A673 (cell line): Measurements from ENCODE around the gene KCNT2. TPM values are rescaled to one million over a fixed set of nuclear protein-coding genes. Genes with fewer than 3 reads are reported as not detected.

Experiments
- BruUV-seq: library from RNA; stranded (reverse); fragments of 400-500 nt; replicated peaks from 2 replicates; lab custom pipeline; 2021; lab: Mats Ljungman, UMichigan
- CTCF ChIA-PET: fragments of 300-600 bp; sonication (Branson Sonifier 250); formaldehyde crosslinking; loops from one replicate; lab custom pipeline; 2022; ENCODE audit warnings: antibody characterized with exemption; lab: Charles Lee
- POLR2A ChIA-PET: fragments of 300-600 bp; sonication (Branson Sonifier 250); formaldehyde crosslinking; loops from one replicate; lab custom pipeline; 2022; ENCODE audit warnings: antibody characterized with exemption; ENCODE audit not compliant: low non-redundant PET; lab: Charles Lee
- DNase-seq: peaks from one replicate; pipeline ENCODE4 v3.0.0-alpha.2; 2015; ENCODE audit warnings: low spot score
- H3K27ac ChIP-seq: fragments of 200-600 bp; sonication (generic); 2 replicates; pipeline ENCODE4 v1.5.1; 2016; ENCODE audit warnings: mixed run types, low read depth, mild to moderate bottlenecking, mixed read lengths, antibody characterized with exemption, low read length; ENCODE audit not compliant: poor library complexity, severe bottlenecking
- H3K27me3 ChIP-seq: fragments of 200-600 bp; sonication (generic); replicated peaks from 2 replicates; pipeline ENCODE4 v1.6.1; 2017; ENCODE audit warnings: mixed run types, low read depth, mild to moderate bottlenecking, mixed read lengths, antibody characterized with exemption, low read length; ENCODE audit not compliant: insufficient read depth, poor library complexity
- H3K36me3 ChIP-seq: fragments of 200-600 bp; sonication (generic); 2 replicates; pipeline ENCODE4 v1.6.1; 2016; ENCODE audit warnings: mixed run types, mild to moderate bottlenecking, mixed read lengths, antibody characterized with exemption, low read length; ENCODE audit not compliant: insufficient read depth, poor library complexity, severe bottlenecking
- H3K4me1 ChIP-seq: fragments of 200-600 bp; sonication (generic); 2 replicates; pipeline ENCODE4 v1.6.1; 2017; ENCODE audit warnings: mixed run types, mild to moderate bottlenecking, mixed read lengths, antibody characterized with exemption, low read length; ENCODE audit not compliant: insufficient read depth, poor library complexity, severe bottlenecking
- H3K4me3 ChIP-seq: fragments of 200-600 bp; sonication (generic); 2 replicates; pipeline ENCODE4 v1.5.1; 2016; ENCODE audit warnings: low read depth, mixed run types, mild to moderate bottlenecking, mixed read lengths, low read length; ENCODE audit not compliant: poor library complexity, severe bottlenecking
- H3K9me3 ChIP-seq: fragments of 200-600 bp; sonication (generic); 2 replicates; pipeline ENCODE4 v1.6.1; 2016; ENCODE audit warnings: mixed run types, low read depth, mild to moderate bottlenecking, mixed read lengths, antibody characterized with exemption, low read length; ENCODE audit not compliant: poor library complexity, severe bottlenecking
- EZH2 ChIP-seq: fragments of 200-600 bp; sonication (generic); IDR thresholded peaks from 2 replicates; pipeline ENCODE4 v1.6.1; 2017; ENCODE audit warnings: borderline replicate concordance, low read depth, mild to moderate bottlenecking, mixed read lengths, antibody characterized with exemption, low read length; ENCODE audit not compliant: poor library complexity, severe bottlenecking
- intact Hi-C: fragments of 100-400 bp; cut with micrococcal nuclease; formaldehyde crosslinking; loops from one replicate; pipeline ENCODE4 v1.10.0; 2022; ENCODE audit not compliant: unreplicated experiment
- total RNA-seq: library from RNA; stranded (reverse); gene quantifications from 2 replicates; pipeline ENCODE4 v1.2.3, GENCODE V29; 2021
- TF ChIP-seq, protein P1 (sequence below): fragments of 300-800, 200-600 bp; sonication (generic); conservative IDR thresholded peaks from 2 replicates; pipeline ENCODE4 v1.5.1; 2017; ENCODE audit warnings: low read depth, mild to moderate bottlenecking, antibody characterized with exemption, low read length, moderate library complexity, mixed read lengths

Gene KCNT2
- total RNA-seq, 1 experiment from 2014 or later = 1.2 TPM

DNA sequence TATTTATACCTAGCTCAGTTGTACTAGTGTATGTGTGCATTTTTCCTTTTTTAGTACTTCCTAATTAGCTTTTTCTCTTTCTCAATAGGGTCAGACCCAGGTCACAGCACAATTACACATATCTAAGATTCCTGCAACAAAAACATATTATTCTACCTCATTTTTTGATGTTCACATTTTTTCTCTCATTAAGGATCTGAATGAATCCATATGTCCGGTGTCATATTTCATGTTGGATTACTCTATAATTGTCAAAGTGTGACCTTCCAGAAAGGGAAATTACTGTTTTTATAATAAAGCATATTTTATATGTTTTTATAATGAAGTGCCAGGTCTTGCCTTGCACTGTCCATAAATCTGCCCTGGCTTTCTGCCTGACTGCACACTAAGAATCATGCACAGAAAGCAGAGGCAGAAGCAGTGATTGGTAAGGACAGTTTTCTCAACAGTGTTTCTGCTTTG lies 143.7 kb downstream of the KCNT2 start:
- CTCF ChIA-PET = no interaction called here
- no TSS peak for BruUV-seq

DNA sequence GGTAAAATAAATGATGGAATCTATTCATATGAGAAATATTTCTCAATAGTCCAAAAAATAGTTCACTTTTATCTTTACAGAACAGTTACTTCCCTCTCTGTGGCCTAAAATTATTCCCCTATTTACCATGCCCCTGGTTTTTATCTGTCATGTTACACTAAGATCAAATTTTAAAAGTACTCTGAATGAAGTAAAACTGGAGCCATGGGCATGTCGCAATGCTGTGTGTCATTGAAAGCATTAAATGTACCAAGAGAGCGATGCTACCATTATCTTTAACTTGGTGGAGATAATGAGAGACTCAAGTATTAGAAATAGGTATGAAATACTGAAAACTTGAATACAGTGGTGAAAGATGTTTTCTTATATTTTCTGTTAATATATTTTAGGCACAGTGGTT lies 146.2 kb downstream of the KCNT2 start:
- DNase-seq = no peak
- ChIA-PET CTCF (no interaction called here), POLR2A (no interaction called here)
- no peak overlapping the region for H3K27ac ChIP-seq
- intact Hi-C loops = no loop called here
- no peaks in the 10 kb centered on the region for H3K9me3 ChIP-seq
- TF ChIP-seq, protein P1, sequence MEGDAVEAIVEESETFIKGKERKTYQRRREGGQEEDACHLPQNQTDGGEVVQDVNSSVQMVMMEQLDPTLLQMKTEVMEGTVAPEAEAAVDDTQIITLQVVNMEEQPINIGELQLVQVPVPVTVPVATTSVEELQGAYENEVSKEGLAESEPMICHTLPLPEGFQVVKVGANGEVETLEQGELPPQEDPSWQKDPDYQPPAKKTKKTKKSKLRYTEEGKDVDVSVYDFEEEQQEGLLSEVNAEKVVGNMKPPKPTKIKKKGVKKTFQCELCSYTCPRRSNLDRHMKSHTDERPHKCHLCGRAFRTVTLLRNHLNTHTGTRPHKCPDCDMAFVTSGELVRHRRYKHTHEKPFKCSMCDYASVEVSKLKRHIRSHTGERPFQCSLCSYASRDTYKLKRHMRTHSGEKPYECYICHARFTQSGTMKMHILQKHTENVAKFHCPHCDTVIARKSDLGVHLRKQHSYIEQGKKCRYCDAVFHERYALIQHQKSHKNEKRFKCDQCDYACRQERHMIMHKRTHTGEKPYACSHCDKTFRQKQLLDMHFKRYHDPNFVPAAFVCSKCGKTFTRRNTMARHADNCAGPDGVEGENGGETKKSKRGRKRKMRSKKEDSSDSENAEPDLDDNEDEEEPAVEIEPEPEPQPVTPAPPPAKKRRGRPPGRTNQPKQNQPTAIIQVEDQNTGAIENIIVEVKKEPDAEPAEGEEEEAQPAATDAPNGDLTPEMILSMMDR = no peak
- no peak for TF ChIP-seq EZH2
- H3K27me3 ChIP-seq = no peaks in the 10 kb centered on the region
- H3K36me3 ChIP-seq = no peaks in the 10 kb centered on the region
- no peak overlapping the region for H3K4me3 ChIP-seq
- no TSS peak for BruUV-seq
- no peaks in the 10 kb centered on the region for H3K4me1 ChIP-seq

More for the DNA sequence above, 143.7 kb downstream of the KCNT2 start:
- POLR2A ChIA-PET = no interaction called here
- no peaks in the 10 kb centered on the region for H3K36me3 ChIP-seq
- intact Hi-C loops = no loop called here
- no peaks in the 10 kb centered on the region for H3K4me1 ChIP-seq
- no peaks in the 10 kb centered on the region for H3K27me3 ChIP-seq
- no peak overlapping the region for H3K27ac ChIP-seq
- TF ChIP-seq, protein P1 = no peak
- no peak for TF ChIP-seq EZH2
- no peaks in the 10 kb centered on the region for H3K9me3 ChIP-seq
- DNase-seq = no peak
- H3K4me3 ChIP-seq = no peak overlapping the region

DNA sequence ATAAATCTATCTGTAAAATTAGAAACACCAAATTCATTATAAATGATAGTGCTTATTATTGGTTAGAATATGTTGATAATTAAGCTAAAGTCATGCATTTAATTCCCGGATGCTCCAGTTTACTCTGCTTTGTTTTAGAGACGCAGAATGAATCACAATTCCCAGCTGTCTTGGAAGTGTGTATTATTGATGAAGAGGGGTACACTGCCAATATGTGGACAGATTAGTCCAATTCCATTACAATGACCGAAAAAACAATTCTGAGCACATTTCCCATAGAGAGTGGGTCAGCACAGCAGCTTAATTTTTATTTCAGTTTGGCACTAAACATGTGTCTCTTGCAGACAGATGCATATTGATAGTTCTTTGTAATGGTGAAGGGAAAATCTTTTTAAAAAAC lies 146.7 kb downstream of the KCNT2 start:
- Histone ChIP-seq H3K4me3 (no peak overlapping the region), H3K36me3 (no peaks in the 10 kb centered on the region), H3K27ac (no peak overlapping the region), H3K27me3 (no peaks in the 10 kb centered on the region), H3K4me1 (no peaks in the 10 kb centered on the region), H3K9me3 (no peaks in the 10 kb centered on the region)
- POLR2A ChIA-PET = no interaction called here
- DNase-seq = no peak
- CTCF ChIA-PET = no interaction called here
- no TSS peak for BruUV-seq
- intact Hi-C loops = no loop called here
- TF ChIP-seq, protein P1 = no peak
- no peak for TF ChIP-seq EZH2
